HG03469 (cell line): ENCODE measurements around the gene NRCAM.

Experiments used
- ATAC-seq: cut with Tn5 transposase; IDR thresholded peaks from one replicate; pipeline ENCODE4 v1.9.1; 2021; ENCODE audit warnings: mild to moderate bottlenecking, moderate library complexity, moderate number of reproducible peaks; ENCODE audit not compliant: unreplicated experiment

NRCAM gene

DNA sequence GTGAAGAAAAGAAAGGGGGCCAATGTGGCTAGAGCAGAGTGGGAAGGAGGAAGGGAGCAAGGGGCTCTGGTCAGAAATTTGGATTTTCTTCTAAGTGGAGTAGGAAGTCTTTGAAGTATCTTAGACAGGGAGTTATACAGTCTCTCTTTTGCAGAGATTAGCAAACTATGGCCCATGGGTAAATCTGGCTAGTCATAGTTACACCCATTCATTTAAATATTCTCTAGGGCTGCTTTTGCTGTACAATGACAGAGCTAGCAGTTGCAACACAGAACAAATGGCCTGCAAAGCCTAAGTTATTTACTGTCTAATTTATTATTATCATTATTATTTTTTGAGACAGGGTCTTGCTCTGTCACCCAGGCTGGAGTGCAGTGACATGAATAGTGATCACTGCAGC lies 315.6 kb downstream of the NRCAM start:
- no peak for ATAC-seq

DNA sequence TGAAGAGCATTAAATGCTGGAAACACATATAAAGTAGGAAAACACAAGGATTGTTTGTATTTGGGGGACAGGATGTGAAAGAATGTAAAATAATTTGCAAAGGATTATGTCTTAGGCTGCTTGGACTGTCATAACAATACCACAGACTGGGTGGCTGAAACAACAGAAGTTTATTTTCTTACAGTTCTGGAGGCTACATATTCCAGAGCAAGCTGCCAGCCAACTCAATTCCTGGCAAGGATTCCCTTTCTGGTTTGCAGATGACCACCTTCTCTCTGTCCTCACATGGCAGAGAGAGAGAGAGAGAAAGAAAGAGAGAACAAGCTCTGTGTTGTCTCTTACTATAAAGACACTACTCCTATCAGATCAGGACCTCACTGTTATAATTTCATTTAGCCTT lies 317.3 kb downstream of the NRCAM start:
- no peak for ATAC-seq

DNA sequence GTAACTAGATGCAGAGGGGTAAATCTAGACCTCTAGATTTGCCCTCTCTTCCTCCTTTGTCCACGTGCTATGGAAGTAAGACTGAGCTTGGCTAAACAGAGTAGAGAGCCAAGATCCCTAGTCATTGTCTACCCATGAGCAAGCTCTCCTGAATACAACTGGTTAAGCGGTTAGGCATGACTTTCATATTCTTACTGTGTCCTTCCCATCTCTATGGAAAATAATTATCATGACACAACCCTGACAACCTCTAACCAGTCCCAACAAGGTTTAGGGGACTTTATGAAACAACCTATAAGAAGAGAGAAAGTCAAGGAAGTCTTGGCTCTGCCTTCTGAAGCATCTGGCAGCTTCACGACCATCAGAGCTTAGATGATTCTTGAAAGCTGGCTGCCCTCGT lies 318.2 kb downstream of the NRCAM start:
- ATAC-seq, result no peak

DNA sequence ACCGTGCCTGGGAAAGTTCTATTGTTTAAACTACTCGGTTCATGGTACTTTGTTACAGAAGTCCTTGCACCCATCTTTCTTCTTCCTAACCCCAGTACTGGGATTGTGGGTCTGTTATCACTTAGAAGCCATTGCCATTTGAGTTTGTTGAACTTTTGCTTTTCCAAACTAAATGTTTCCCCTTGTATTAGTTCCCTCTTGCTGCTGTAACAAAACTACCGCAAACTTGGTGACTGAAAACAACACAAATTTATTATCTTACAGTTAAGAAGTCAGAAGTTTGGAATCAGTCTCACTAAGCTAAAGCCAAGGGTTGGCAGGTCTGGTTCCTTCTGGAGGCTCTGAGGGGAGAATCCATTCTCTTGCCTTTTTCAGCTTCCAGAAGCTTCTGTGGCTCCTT lies 319.2 kb downstream of the NRCAM start:
- ATAC-seq, result no peak

DNA sequence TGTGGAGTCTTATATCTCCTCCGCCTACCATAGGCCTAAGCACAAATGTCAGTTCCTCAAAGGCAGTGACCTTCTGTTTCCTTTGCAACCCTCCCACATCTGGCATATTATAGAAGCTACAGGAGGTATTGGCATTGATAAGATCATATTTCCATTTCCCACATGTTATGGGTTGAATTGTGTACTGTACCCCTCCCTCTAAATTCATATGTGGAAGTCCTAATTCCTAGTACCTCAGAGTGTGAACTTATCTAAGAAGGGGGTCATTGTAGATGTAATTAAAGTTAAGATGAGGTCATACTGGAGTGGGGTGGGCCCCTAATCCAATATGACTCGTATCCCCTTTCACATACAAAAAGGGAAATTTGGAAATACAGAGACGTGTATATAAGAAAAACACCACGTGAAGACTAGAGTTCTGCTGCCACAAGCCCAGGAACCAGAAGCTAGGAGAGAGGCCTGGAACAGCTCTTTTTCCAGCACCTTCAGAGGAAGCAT lies 320.0 kb downstream of the NRCAM start:
- peak; percentile 2 for ATAC-seq

DNA sequence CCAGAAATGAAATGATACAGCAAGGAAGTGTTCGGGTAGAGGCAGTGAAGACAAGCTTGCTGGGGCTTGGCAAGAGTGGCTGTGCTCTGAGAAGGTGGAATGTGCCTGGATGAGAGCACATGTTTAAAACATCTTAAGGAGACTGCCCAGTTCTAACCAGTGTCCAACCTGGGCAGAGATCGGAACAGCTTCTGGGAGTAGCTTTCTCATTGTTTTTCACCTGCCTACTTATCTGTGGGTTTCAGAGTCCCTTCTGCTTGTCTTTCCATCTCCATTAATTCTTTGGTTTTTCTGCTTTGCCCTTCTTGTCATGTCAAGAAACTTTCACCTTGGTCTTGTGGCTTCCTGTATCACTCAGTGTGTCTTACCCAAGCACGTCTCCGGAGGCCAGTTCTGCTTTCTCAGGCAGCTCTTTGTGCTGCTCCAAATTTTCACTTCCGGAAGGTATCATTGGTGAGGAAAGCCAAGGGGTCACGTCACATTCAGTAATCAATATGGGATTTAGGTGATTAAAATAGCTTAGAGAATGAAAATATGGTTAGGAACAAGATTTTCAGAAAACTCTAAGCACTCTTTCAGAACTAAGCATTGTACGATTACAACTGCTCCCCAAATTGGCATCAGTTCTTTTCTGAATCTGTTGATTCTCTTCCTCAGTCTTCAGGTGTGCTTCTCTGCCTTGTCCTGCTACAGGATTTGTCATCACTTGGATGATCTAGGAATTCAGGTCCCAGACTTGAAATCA lies 320.6 kb downstream of the NRCAM start:
- peak; percentile 98 for ATAC-seq

DNA sequence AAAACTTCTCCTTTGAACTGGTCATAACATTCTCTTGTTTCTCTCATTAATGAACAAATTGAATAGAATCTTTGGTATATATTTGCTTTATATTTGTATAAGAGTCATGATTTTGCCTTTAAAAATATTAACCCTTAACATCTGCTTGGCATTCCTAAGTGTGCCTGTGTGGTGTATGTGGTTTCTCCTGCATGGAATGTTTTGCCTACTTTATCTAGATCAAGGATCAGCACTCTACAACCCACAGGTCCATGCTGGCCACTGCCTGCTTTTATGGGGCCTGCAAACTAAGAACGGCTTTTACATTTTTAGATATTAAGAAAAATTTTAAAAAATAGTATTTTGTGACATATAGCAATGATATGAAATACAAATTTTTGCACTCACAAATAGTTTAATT lies 321.8 kb downstream of the NRCAM start:
- no peak for ATAC-seq

DNA sequence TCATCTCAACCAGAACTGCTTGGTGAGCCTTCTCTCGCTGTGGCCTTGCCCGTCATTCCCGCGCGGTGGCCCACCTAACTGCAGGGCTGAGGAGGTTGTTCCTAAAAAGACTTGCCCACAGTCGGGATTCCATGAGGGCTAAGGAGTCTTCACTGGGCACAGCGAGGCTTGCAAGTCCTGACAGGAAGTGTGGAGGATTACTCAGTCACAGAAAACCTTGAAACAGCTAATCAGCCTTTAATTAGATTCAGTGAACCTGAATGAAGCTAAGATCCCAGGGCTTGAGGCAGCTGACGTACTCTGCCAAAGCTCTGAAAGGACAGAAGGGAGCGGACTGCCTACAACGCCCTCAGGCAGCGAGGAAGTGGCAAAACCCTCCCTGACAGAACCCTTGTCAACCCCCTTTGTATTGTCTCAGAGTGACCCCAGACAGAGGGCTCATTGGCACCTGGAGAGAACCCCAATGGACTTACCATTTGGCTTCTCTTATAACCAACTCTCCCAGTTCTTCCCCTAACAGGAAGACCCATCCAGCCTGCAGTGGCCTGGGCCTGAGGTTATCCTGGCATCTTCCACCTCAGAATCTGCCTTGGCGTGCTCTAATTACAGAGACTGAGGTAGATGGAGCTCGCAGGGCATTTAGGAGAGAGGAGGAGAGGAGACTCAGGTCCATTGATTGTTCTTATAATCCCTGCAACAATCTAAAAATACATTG lies 323.5 kb downstream of the NRCAM start:
- ATAC-seq, result no peak

DNA sequence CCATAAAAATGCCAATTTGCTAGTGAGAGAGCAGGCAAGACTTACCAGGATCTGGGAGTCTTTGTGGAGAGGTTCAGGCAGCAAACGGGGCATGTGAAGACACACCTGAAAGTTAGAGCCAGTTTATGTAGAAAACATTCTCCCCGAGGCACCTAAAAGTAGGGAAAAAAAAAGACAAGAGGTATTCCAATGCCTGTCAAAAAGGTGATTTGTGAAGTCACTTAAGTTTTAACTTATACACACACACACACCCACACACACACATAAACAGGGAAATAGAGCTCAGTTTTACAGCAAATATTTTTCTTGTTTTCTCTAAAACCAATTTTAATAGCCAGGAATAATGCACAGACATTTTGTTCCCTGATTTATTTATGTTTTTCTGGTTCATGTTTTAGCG lies 326.0 kb downstream of the NRCAM start, which contains the start of gene LAMB4:
LAMB4 (minus strand) TSS at position 101 of the 400 bp plus-strand sequence. CDS start 7,197 bp downstream, outside the sequence.
- ATAC-seq, result no peak

DNA sequence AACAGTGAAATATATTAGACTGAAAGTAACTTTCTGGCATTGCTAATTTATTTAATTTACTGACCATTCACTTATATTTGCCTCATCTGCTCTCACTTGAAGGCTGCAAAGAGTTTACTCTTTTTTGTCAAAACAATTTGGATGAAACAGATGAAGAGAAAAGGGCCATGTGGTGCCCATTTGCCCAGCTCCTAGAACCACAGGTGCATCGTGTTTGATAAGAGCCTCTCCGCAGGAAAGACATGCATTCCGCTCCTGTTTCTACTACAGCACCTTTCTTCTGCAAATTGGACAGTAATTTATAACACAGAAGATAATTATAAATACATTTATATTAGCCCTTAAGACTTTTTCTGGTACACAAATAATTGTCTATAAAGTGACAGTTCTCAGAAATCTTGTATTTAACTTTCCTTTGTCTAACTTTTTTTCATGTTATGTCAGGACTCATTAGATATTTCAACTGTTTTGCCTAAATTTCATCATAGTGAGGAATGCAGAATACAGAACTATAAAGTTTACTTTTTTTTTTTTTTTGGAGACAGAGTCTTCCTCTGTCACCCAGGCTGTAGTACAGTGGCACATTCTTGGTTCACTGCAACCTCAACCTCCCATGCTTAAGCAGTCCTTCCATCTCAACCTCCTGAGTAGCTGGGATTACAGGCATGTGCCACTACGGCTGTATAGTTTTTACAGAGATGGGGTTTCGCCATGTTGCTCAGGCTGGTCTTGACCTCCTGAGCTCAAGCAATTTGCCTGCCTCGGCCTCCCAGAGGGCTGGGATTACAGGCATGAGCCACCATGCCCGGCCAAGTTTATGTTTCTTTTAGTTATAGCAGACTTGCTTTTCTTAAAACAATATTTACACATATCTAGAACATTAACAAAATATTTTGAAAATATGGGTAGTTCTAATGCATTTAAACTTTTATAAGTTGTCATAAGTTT lies 326.9 kb downstream of the NRCAM start:
- no peak for ATAC-seq

DNA sequence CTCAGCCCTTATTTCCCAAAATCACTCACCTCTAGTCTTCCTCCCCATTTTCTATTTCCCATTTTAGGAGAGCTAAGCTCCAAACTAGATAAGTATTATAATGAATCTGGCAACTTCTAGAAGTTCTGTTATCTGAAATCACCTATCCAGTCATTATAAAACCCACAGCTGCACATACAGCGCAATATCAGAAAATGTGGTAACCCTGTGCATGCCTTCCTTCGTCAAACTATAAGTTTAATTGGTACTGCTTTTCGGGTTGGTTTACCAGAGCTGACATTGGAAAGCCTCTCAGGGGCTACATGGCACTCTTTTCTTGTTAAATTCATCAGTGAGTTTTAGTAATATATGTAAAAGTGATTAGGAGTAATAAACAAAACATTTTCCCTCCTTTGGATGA lies 327.7 kb downstream of the NRCAM start:
- ATAC-seq, result no peak

DNA sequence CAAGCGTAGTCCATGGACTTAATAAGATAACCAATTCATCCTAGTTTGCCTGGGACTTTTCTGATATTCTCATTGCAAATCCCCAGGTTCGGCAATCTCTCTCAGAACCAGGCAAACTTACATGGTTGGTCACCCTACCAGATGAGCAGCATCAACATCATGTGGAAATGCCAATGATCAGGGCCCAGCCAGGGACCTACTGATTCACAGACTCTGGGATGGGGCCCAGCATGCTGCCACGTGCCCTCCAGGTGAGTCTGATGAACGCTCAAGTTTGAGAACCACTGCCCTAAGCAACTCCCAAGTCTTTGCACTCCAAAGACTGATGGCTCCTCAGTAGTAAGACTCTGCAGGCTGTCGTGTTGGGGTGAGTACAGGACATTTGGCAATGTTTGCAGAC lies 328.8 kb downstream of the NRCAM start:
- no peak for ATAC-seq

DNA sequence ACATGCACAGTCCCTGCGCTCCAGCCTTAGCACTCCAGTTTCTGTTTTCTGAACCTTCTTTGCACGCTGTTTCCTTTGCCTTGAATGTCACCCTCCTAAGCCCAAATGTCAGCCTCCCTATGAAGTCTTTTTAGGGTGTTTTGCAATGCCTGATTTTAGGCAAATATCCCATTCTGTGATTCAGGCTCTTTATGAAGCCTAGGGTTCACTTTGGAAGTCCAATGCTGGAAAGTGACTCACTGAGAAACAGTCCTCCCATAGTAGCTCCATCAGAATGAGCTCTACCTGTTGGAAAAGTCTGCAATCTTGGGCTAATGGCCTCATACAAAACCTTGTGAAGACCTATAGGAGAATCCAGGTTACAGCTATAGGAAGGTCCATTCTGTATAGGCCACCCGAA lies 331.4 kb downstream of the NRCAM start:
- ATAC-seq, result no peak

DNA sequence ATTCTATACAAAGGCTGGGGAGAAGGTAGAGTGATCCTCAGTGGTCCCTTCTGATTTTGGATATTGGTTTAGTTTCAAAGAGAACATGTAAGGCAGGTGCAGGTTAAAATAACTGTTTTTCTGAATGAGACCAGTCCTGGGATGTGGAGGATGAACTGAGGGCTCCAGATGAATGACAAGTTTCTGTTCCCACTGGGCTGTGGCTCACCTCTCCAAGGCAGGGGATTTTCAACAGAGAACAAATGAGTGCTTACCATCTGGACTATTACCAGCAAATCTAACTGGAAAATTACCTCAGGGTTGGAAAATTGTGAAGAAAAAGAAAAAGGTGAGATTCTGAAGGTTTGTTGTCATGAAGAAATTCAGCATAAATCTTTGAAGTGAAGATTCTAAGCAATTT lies 334.1 kb downstream of the NRCAM start:
- ATAC-seq, result no peak

DNA sequence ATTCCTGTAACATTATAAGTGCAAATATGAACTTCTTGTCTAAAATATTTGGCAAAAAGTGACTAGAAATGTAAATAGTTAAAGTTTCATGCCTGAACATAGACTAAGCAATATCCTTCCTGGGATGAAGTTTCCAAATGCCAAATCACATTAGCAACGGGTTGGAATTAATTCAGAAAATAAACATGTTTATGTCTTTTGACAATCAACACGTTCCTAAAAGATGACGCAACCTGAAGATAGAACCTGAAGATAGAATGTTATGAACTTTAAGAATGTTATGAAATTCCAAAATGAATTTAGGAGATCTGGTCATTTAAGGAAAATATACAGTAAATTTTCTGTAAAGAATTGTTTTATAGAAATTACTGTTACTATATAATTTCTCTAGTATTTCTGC lies 335.3 kb downstream of the NRCAM start:
- ATAC-seq, result no peak

DNA sequence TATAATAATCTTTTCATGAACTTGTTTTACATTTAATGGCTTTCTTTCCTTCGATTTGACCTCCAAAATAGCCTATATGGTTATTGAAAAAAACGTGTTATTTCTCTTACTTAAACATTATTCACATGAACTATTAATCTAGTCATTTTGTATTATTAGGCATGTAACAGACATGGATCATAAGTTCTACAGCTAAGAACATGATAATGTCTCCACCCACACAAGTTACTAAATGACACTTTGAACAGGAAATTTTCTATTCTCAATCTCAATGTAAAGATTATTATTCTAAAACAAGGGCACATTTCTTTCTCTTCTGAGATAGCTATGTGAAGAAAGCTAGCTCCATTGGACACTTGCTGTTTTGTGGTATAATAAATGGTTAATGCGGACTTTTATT lies 336.0 kb downstream of the NRCAM start:
- ATAC-seq, result no peak

DNA sequence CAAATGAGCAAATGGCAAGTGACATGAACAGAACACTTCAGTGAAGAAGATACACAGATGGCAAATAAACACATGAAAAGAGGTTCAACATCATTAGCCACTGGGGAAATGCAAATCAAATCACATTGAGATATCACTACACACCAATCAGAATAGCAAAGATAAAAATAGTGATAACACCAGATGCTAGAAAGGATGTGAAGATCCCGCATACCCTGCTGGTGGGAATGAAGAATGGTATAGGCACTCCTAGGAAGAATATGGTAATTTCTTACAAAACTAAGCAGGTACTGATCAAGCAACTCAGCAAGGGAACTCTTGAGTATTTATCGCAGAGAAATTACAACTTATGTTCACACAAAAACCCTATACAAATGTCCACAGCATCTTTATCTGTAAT lies 337.3 kb downstream of the NRCAM start:
- no peak for ATAC-seq

DNA sequence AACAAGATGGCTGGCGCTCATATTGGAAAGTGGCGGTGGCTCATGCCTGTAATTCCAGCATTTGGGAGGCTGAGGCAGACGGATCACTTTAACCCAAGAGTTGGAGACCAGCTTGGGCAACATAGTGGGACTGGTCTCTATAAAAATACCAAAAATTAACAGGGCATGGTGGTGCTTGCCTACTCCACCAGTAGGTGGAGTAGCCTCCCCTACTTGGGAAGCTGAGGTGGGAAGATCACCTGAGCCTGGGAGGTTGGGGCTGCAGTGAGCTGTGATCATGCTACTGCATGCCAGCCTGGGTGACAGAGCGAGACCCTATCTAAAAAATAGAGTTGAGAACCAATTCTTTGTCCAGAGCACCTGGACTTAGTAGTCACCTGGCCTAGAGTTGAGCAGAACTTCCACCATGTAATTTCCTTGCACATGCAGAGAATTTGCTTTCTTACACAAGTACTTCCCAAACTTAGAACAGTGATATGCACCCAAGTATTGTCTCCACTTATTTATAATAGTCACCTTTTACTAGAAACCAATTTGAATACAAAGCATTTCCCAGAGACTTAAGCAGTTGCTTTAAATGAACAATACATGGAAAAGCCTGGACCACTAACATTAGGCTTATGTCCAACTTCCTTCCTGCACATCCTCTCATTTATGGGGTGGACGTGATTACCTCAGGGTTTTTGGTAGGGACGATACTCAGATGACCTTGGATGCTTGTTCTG lies 342.0 kb downstream of the NRCAM start:
- ATAC-seq, result no peak

DNA sequence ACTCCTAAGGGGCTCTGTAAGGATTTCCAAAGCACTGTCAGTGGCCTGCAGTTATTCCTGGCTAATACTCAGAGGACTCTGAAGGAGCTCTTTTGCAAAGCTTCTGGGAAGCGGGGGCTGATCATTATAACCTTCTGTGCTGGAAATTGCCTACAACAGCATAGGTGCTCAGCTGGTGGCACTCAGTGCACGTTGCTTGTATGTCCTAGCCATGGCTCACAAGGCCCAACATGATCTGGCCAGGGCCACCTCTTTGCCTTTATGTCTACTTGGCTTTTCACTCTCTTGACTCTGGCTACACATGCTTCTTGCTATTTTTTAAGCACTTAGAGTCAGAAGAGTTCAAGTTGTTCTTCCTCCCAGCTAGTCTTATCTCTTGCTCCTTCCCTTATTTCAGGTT lies 343.6 kb downstream of the NRCAM start:
- no peak for ATAC-seq

DNA sequence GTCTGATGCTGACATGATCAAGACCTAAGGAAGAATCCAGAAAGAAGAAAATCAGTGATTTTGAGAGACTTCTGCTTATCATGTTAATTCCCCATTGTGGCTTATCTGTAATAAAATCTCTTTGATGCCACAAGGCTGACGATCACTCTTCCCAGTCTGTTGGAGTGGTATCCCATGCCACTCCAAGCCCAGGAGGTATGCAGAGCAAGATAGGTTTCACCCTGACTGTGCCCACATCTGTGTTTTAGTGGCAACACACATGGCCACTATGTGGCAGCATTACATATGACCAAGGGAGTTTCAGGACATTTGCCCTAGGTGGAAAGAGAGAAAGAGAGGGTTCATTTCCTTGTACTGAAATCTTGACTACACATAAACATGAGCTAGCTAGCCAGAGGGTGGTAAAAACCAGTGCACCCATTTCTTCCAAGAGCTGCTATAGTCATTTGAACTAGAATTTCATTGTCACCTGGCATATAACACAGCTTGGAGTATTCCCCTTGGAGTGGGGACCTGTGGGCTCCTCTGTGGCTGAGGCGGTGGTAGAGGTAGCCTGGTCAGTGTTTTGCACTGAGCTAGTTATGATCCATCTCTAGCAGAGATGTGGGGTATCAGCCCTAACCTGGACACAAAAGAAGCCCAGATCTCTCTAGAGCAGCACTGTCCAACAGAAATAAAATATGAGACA lies 346.9 kb downstream of the NRCAM start:
- no peak for ATAC-seq
